ENCODE results near the gene WASL.

GRCh38 chr7:123653162-123653561 is 95.6 kb downstream of the WASL start:
- no peak for TF ChIP-seq POLR2A (IDR thresholded peaks at IDR 0.05; ENCODE audit: low read length)
- no peak for TF ChIP-seq GATA1 (IDR thresholded peaks at IDR 0.05; ENCODE audit: low read depth, low read length)

Measured in erythroblast (primary cell).